Neural progenitor cell (in vitro differentiated cells): ENCODE results near the gene GMPPA.

Experiments
- CTCF ChIP-seq: fragments of 200-600 bp; sonication (generic); IDR thresholded peaks from 2 replicates; pipeline ENCODE4 v1.5.1; 2017; ENCODE audit warnings: antibody characterized with exemption, mild to moderate bottlenecking
- EZH2 ChIP-seq: fragments of 200-600 bp; sonication (generic); IDR thresholded peaks from 2 replicates; pipeline ENCODE4 v1.6.1; 2017; ENCODE audit warnings: antibody characterized with exemption, mild to moderate bottlenecking, moderate library complexity
- EZH2phosphoT487 ChIP-seq: fragments of 200-600 bp; sonication (generic); IDR thresholded peaks from 2 replicates; pipeline ENCODE4 v1.6.1; 2017; ENCODE audit warnings: antibody characterized with exemption

- peak; percentile 74 for TF ChIP-seq CTCF
- no peak for TF ChIP-seq EZH2
- no peak for TF ChIP-seq EZH2phosphoT487
These were observed 3.1 kb upstream of the GMPPA start for GRCh38 chr2:219495531-219496122.
